ENCODE data around the gene HSDL1. TPM values are rescaled to one million over a fixed set of nuclear protein-coding genes. Genes with fewer than 3 reads are reported as not detected.

Gene HSDL1
- total and polyA plus RNA-seq, 2 of the 8 experiments (the other 6 are each of a cell fraction or from before 2014, with no cell fraction given): 25.0 to 55.7 TPM

GRCh38 chr16:84182104-84182503 is 37.1 kb upstream of the HSDL1 start (continued):
- TF ChIP-seq EZH2 (IDR thresholded peaks at IDR 0.05; ENCODE audit: low read depth, low read length, severe bottlenecking) (no peak), RAD21 (IDR thresholded peaks at IDR 0.05 in 1 of 2, conservative IDR thresholded peaks at IDR 0.05 in 1 of 2; ENCODE audit: low read depth in 2 of 2, low read length in 2 of 2) (no peak), POU5F1 (IDR thresholded peaks at IDR 0.05; ENCODE audit: low read depth, low read length) (no peak), SRF (IDR thresholded peaks at IDR 0.05; ENCODE audit: low read depth, low read length) (no peak), RNF2 (IDR thresholded peaks at IDR 0.05; ENCODE audit: borderline replicate concordance, low read depth, low read length, missing control alignments, poor library complexity, severe bottlenecking) (no peak), SP1 (IDR thresholded peaks at IDR 0.05; ENCODE audit: low read depth, low read length) (no peak)
